Measurements from ENCODE around the gene TEX2. TPM values are rescaled to one million over a fixed set of nuclear protein-coding genes. Genes with fewer than 3 reads are reported as not detected.

Gene TEX2
- total RNA-seq, 1 experiment from 2014 or later, result 20.1 TPM

DNA sequence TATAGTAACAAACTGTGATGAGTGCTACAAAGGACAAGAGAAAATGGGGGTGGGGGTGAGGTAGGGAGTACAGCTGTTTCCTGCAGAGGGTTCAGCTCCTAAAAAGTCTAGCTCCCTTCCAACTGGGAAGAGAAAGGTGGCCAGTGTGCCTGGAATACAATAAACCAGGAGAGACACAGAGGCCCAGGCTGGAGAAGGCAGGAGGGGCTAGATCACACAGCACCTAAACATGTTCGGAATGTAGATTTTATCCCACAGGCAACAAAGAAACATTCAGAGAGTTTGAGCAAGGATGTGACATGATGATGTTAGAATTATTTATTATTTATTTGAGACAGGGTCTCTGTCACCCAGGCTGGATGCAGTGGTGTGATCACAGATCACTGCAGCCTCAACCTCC, 10.2 kb downstream of the TEX2 start:
- no peak for ATAC-seq
- intact Hi-C loops (cut with micrococcal nuclease; ENCODE audit: unreplicated experiment), result no loop called here
- H3K36me3 ChIP-seq (ENCODE audit: control insufficient read depth, insufficient read depth, low read length), result no peaks in the 10 kb centered on the region
- no peak overlapping the region for H3K4me3 ChIP-seq (ENCODE audit: low read depth in 2 of 2, low read length in 2 of 2)
- CTCF ChIA-PET, result no interaction called here
- DNase-seq (ENCODE audit: low read depth, low spot score), result no peak
- TF ChIP-seq, protein P1, sequence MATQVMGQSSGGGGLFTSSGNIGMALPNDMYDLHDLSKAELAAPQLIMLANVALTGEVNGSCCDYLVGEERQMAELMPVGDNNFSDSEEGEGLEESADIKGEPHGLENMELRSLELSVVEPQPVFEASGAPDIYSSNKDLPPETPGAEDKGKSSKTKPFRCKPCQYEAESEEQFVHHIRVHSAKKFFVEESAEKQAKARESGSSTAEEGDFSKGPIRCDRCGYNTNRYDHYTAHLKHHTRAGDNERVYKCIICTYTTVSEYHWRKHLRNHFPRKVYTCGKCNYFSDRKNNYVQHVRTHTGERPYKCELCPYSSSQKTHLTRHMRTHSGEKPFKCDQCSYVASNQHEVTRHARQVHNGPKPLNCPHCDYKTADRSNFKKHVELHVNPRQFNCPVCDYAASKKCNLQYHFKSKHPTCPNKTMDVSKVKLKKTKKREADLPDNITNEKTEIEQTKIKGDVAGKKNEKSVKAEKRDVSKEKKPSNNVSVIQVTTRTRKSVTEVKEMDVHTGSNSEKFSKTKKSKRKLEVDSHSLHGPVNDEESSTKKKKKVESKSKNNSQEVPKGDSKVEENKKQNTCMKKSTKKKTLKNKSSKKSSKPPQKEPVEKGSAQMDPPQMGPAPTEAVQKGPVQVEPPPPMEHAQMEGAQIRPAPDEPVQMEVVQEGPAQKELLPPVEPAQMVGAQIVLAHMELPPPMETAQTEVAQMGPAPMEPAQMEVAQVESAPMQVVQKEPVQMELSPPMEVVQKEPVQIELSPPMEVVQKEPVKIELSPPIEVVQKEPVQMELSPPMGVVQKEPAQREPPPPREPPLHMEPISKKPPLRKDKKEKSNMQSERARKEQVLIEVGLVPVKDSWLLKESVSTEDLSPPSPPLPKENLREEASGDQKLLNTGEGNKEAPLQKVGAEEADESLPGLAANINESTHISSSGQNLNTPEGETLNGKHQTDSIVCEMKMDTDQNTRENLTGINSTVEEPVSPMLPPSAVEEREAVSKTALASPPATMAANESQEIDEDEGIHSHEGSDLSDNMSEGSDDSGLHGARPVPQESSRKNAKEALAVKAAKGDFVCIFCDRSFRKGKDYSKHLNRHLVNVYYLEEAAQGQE (IDR thresholded peaks at IDR 0.05; ENCODE audit: insufficient read depth in 1 of 2, low read depth in 2 of 2, low read length in 1 of 2), result no peak
- TF ChIP-seq TCF7L2 (IDR thresholded peaks at IDR 0.05; ENCODE audit: low read depth, low read length) (no peak), SIN3A (IDR thresholded peaks at IDR 0.05; ENCODE audit: borderline replicate concordance, insufficient read depth, low read depth, low read length) (no peak), POLR2AphosphoS5 (IDR thresholded peaks at IDR 0.05; ENCODE audit: low read depth, low read length) (no peak)
- TF ChIP-seq, protein P2, sequence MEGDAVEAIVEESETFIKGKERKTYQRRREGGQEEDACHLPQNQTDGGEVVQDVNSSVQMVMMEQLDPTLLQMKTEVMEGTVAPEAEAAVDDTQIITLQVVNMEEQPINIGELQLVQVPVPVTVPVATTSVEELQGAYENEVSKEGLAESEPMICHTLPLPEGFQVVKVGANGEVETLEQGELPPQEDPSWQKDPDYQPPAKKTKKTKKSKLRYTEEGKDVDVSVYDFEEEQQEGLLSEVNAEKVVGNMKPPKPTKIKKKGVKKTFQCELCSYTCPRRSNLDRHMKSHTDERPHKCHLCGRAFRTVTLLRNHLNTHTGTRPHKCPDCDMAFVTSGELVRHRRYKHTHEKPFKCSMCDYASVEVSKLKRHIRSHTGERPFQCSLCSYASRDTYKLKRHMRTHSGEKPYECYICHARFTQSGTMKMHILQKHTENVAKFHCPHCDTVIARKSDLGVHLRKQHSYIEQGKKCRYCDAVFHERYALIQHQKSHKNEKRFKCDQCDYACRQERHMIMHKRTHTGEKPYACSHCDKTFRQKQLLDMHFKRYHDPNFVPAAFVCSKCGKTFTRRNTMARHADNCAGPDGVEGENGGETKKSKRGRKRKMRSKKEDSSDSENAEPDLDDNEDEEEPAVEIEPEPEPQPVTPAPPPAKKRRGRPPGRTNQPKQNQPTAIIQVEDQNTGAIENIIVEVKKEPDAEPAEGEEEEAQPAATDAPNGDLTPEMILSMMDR (IDR thresholded peaks at IDR 0.05), result no peak
- BruUV-seq (replicated peaks), result no TSS peak
- H3K27ac ChIP-seq (ENCODE audit: low read length), result no peak overlapping the region
- in situ Hi-C loops (cut with HindIII; ENCODE audit: low pct_unique_long_range_greater_than_20kb, low sequenced_read_pairs), result no loop called here
- no peaks in the 10 kb centered on the region for H3K27me3 ChIP-seq (ENCODE audit: control insufficient read depth, insufficient read depth, low read length)
- 0 out of 2 replicates have a peak, but pooled peaks cover 3% of the 10 kb centered on the region for H3K4me1 ChIP-seq (ENCODE audit: control insufficient read depth, insufficient read depth, low read length)
- POLR2A ChIA-PET, result no interaction called here
- no peaks in the 10 kb centered on the region for H3K9me3 ChIP-seq (ENCODE audit: control insufficient read depth, insufficient read depth, low read depth, low read length)

DNA sequence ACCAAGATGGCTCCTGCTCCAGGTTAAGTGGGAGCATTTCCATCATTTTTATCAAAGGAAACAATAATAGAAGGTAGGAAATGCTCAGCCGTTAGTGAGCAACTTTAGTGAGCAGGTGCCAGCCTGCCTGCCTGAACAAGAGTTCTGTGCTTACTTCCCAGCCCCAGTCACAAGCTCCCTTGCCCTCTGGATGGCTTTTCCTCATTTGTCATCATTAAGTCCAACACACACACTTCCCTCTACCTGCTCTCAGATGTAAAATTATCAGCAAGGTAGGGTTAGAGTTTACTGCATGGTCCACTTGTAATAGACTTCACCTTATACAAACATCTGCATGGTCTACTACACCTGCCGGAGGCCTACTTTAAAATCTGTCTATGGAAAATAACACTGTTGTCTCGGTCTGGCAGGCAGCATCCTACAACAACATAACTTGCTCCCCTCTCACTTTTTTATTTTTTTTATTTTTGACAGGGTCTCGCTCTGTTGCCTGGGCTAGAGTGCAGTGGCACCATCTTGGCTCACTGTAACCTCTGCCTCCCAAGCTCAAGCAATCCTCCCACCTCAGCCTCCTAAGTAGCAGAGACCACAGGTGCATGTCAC, 12.7 kb downstream of the TEX2 start:
- intact Hi-C loops (cut with micrococcal nuclease; ENCODE audit: unreplicated experiment), result no loop called here
- Histone ChIP-seq H3K4me1 (ENCODE audit: control insufficient read depth, insufficient read depth, low read length) (0 out of 2 replicates have a peak, but pooled peaks cover 3% of the 10 kb centered on the region), H3K27ac (ENCODE audit: low read length) (no peak overlapping the region), H3K27me3 (ENCODE audit: control insufficient read depth, insufficient read depth, low read length) (no peaks in the 10 kb centered on the region), H3K36me3 (ENCODE audit: control insufficient read depth, insufficient read depth, low read length) (no peaks in the 10 kb centered on the region), H3K4me3 (ENCODE audit: low read depth in 2 of 2, low read length in 2 of 2) (no peak overlapping the region), H3K9me3 (ENCODE audit: control insufficient read depth, insufficient read depth, low read depth, low read length) (no peaks in the 10 kb centered on the region)
- CTCF ChIA-PET, result no interaction called here
- POLR2A ChIA-PET, result no interaction called here
- no TSS peak for BruUV-seq (replicated peaks)
- no peak for ATAC-seq
- TF ChIP-seq TCF7L2 (IDR thresholded peaks at IDR 0.05; ENCODE audit: low read depth, low read length) (no peak), POLR2AphosphoS5 (IDR thresholded peaks at IDR 0.05; ENCODE audit: low read depth, low read length) (no peak)
- DNase-seq (ENCODE audit: low read depth, low spot score), result no peak
- in situ Hi-C loops (cut with HindIII; ENCODE audit: low pct_unique_long_range_greater_than_20kb, low sequenced_read_pairs), result no loop called here

DNA sequence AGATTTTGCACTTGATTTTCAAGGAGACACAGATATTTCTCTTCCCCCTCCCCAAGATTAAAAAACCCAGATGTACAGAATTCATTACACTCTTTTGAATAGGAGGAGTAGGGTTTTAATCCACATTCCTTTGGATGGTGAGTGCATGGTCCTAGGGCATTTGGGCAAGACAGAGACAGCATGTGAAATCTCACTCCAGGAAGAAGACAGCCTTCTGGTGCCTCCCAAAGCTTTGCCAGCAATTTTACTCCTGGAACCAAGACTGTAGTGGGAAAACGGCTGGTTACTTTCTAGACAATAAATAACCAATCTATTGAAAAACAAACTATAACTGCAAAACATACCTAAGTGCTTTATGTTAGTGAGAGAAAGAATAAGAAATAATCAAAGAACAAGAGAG, 15.2 kb downstream of the TEX2 start:
- ChIA-PET CTCF (no interaction called here), POLR2A (no interaction called here)
- no peaks in the 10 kb centered on the region for H3K36me3 ChIP-seq (ENCODE audit: control insufficient read depth, insufficient read depth, low read length)
- DNase-seq (ENCODE audit: low read depth, low spot score) (no peak), ATAC-seq (no peak)
- H3K27me3 ChIP-seq (ENCODE audit: control insufficient read depth, insufficient read depth, low read length), result no peaks in the 10 kb centered on the region
- in situ Hi-C loops (cut with HindIII; ENCODE audit: low pct_unique_long_range_greater_than_20kb, low sequenced_read_pairs), result no loop called here
- H3K4me3 ChIP-seq (ENCODE audit: low read depth in 2 of 2, low read length in 2 of 2), result no peak overlapping the region
- no peak overlapping the region for H3K27ac ChIP-seq (ENCODE audit: low read length)
- BruUV-seq (replicated peaks), result no TSS peak
- no peaks in the 10 kb centered on the region for H3K9me3 ChIP-seq (ENCODE audit: control insufficient read depth, insufficient read depth, low read depth, low read length)
- intact Hi-C loops (cut with micrococcal nuclease; ENCODE audit: unreplicated experiment), result no loop called here
- H3K4me1 ChIP-seq (ENCODE audit: control insufficient read depth, insufficient read depth, low read length), result no peaks in the 10 kb centered on the region
- TF ChIP-seq, protein P2 (IDR thresholded peaks at IDR 0.05), result no peak
- no peak for TF ChIP-seq POLR2AphosphoS5 (IDR thresholded peaks at IDR 0.05; ENCODE audit: low read depth, low read length)
- TF ChIP-seq, protein P1 (IDR thresholded peaks at IDR 0.05; ENCODE audit: insufficient read depth in 1 of 2, low read depth in 2 of 2, low read length in 1 of 2), result no peak
- TF ChIP-seq SIN3A (IDR thresholded peaks at IDR 0.05; ENCODE audit: borderline replicate concordance, insufficient read depth, low read depth, low read length), result no peak
- TF ChIP-seq TCF7L2 (IDR thresholded peaks at IDR 0.05; ENCODE audit: low read depth, low read length), result no peak

Data from Panc1 (cell line).